ENCODE measurements around the gene RBMS3.

DNA sequence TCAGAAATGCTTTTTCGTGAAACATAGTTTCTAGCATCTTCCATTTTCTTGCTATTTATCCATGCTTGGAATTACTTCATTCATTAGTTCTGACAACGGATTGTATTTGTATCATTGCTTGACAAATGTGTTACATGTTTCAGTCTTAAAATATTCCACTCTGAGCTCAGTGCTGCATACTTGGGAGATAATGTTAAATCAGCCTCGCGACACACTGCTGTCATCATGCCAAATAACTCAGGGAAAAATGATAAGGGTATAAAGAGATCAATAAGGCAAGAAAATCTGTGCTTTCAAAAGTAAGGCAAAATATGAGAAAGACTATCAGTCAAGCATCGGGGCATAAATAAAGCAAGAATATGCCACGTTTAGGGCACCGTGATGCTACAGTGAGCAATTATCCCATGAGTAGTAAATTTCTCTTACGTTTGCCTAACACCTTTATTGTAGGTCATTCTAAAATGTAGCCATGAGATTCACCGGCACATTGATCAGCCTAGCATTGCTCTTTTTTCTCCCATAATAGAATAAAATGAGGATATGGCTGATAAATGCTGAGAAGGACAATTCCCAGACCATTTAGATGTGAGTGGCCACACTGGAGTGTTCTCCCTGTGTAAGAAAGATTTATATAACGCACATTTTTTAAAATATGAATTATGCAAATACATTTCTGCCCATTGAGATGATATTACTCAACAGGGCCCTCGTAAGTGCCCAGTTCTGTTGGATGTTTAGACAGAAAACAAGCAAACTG, 133.8 kb downstream of the RBMS3 start:
- TF ChIP-seq, protein P1, sequence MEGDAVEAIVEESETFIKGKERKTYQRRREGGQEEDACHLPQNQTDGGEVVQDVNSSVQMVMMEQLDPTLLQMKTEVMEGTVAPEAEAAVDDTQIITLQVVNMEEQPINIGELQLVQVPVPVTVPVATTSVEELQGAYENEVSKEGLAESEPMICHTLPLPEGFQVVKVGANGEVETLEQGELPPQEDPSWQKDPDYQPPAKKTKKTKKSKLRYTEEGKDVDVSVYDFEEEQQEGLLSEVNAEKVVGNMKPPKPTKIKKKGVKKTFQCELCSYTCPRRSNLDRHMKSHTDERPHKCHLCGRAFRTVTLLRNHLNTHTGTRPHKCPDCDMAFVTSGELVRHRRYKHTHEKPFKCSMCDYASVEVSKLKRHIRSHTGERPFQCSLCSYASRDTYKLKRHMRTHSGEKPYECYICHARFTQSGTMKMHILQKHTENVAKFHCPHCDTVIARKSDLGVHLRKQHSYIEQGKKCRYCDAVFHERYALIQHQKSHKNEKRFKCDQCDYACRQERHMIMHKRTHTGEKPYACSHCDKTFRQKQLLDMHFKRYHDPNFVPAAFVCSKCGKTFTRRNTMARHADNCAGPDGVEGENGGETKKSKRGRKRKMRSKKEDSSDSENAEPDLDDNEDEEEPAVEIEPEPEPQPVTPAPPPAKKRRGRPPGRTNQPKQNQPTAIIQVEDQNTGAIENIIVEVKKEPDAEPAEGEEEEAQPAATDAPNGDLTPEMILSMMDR (IDR thresholded peaks at IDR 0.05; ENCODE audit: insufficient read depth, low read depth, low read length), result no peak
- TF ChIP-seq EZH2 (IDR thresholded peaks at IDR 0.05; ENCODE audit: insufficient read depth, low read length), result no peak
